HG03575 (cell line): ENCODE measurements around the gene PRDM16.

Experiments used
- ATAC-seq: cut with Tn5 transposase; IDR thresholded peaks from one replicate; pipeline ENCODE4 v1.9.1; 2021; ENCODE audit not compliant: unreplicated experiment, insufficient number of reproducible peaks, low FRiP score; ENCODE audit errors: extremely low read depth

Gene PRDM16

GRCh38 chr1:3407021-3407420 lies 338.0 kb downstream of the PRDM16 start:
- no peak for ATAC-seq

- ATAC-seq: no peak
Measured at GRCh38 chr1:3408751-3409266, 339.8 kb downstream of the PRDM16 start.

GRCh38 chr1:3409366-3410141 lies 340.6 kb downstream of the PRDM16 start:
- no peak for ATAC-seq

DNA sequence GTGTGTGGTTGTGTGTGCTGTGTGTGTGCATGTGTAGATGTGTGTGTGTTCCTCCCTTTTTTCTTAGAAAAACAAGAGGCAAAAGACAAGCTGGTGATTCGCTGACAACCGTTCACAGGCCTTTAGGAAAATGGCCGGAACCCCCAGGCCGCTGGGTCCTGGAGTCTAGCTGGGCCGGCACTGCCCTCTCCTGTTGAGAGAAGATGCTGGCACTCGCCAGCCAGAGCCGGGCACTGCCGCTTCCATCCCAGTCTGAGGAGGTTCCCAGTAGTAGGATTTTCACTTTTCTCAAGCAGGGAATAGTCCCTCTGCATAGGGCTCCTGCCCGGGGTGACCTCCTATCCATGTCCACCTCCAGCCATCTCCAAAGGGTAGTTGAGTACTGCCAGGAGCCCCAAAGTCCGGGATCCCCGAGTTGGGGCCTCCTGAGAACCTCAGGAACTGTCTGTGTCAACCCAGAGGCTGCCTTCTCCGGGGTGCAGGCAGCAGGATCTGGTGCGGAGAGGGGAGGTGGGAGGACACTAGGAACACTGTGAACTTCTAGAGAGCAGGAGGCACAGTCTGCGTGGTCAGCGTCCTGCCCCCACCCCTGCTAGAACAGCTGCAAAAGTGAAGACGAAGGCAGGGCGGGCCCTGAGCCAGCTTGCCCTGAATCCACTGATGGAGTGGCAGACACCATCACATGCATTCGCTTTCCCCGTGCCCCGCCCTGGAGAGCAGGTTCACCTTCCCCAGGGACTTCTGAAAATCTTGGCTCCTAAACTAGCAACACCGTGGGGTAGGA lies 341.3 kb downstream of the PRDM16 start:
- no peak for ATAC-seq

DNA sequence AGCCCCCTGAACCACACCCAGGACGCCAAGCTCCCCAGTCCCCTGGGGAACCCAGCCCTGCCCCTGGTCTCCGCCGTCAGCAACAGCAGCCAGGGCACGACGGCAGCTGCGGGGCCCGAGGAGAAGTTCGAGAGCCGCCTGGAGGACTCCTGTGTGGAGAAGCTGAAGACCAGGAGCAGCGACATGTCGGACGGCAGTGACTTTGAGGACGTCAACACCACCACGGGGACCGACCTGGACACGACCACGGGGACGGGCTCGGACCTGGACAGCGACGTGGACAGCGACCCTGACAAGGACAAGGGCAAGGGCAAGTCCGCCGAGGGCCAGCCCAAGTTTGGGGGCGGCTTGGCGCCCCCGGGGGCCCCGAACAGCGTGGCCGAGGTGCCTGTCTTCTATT lies 342.8 kb downstream of the PRDM16 start:
- no peak for ATAC-seq

DNA sequence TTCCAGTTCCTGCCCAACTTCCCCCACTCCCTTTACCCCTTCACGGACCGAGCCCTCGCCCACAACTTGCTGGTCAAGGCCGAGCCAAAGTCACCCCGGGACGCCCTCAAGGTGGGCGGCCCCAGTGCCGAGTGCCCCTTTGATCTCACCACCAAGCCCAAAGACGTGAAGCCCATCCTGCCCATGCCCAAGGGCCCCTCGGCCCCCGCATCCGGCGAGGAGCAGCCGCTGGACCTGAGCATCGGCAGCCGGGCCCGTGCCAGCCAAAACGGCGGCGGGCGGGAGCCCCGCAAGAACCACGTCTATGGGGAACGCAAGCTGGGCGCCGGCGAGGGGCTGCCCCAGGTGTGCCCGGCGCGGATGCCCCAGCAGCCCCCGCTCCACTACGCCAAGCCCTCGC lies 343.4 kb downstream of the PRDM16 start:
- no peak for ATAC-seq

DNA sequence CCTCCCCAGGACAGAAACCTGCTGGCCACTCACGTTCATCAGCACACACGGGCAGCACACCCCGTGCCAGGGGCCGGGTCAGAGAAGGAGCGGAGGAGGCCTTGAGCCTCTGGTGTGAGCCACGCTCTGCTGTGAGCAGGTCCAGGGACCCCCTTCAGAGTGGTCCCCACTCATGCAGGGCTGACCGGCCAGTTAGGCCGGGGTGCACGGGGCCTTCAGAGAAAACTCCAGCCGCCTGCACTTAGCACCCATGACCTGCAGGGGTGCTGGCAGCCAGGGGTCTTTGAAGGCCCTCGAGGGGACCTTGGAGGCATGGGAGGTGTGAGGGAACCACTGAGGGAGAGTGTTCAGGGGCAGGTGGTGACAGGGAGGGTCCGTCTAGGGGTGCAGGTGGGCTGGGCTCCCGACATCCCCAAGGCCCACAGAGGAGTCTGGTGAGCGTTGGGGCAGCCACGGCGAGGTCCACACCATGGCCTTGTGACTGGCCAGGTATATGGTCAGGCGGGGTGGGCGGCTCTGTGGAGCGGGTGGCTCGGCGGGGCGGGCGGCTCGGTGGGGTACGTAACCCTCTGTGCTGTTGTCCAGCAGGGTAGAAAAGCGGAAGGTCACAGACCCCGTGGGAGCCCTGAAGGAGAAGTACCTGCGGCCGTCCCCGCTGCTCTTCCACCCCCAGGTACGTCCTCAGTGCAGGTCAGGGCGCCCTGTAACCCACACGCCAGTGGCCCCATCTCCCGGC lies 345.1 kb downstream of the PRDM16 start:
- ATAC-seq: no peak

GRCh38 chr1:3415260-3416090 lies 346.5 kb downstream of the PRDM16 start:
- no peak for ATAC-seq

- ATAC-seq: no peak
Measured at GRCh38 chr1:3417082-3417739, 348.2 kb downstream of the PRDM16 start.

GRCh38 chr1:3417934-3418333 lies 348.9 kb downstream of the PRDM16 start:
- ATAC-seq: no peak

GRCh38 chr1:3418600-3418999 lies 349.6 kb downstream of the PRDM16 start:
- no peak for ATAC-seq

DNA sequence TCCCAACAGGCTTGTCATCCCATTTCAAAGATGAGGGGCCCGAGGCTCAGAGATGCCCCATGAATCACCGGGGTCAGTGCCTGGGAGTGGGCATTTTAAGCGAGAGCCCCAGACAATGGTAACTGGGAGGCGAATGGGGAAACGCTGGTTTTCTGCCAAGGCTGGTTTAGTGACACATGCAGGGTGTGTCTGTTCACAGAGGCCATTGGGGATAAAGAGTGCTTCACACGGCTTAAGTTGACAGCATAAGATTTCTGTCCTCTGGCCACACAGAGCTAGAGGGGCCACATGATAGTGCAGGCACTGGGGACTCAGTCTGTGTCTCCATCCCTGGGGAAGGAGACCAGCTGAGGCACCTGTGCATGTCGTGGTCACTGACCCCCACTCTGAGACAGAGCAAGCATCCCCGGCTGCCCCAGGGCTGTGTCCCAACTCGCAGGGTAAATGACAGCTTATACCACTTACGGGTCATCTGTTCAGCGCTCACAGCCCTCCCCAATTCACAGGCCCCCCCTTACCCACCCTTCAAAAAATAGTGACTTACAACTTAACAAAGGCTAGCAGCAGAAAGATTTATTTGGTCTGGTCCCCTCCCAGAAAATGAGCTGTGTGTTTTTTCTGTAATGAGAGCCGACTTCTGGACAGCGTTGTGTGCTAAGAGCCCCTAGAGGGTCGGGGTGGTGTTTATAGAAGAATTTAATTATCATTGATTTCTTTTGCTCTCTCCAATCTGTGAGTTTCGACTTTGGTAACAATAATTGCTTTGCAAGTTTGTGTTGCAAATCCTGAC lies 350.6 kb downstream of the PRDM16 start:
- ATAC-seq: no peak

GRCh38 chr1:3420218-3420951 lies 351.4 kb downstream of the PRDM16 start:
- no peak for ATAC-seq

DNA sequence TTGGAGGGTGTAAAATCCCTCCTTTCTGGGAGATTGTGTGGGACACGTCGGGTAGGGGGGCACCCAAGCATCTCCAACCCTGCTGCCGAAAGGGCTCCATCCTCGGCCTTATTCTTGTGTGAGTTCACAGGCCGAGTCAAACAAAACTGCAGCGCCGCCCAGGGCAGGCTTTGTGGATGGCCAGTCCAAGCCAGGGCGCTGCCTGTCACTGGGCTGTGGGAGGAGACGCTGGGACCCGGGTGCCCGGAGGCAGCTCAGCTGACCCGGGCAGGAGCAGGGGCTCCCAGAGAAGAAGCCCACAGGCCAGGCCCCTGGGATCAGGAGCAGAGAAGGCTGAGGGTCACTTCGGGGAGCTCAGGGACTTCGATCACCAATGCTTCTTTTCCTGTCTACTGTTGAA lies 353.6 kb downstream of the PRDM16 start:
- ATAC-seq: no peak

GRCh38 chr1:3423245-3423829 lies 354.3 kb downstream of the PRDM16 start:
- ATAC-seq: no peak

- ATAC-seq: no peak
Measured at GRCh38 chr1:3423896-3424611, 355.1 kb downstream of the PRDM16 start.
